ENCODE results near the gene GNG12.

DNA sequence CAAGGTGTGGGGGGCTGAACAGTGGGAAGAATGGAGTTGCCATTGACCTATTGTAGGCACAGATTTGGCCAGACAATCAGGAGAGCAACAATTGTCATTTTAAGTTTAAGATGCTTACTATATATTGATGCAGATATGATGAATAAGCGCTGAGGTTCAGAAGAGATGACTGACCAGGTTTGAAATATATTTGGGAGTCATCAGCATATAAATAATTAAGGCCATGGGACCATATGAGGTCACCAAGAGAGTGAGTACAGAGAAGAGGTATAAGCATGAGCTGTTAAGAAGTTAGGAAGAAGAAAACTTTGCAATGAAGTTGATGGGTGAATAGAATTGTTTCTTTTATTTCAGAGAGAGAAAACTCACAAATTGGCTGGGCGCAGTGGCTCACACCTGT is 152.8 kb downstream of the GNG12 start:
- TF ChIP-seq, protein P1, sequence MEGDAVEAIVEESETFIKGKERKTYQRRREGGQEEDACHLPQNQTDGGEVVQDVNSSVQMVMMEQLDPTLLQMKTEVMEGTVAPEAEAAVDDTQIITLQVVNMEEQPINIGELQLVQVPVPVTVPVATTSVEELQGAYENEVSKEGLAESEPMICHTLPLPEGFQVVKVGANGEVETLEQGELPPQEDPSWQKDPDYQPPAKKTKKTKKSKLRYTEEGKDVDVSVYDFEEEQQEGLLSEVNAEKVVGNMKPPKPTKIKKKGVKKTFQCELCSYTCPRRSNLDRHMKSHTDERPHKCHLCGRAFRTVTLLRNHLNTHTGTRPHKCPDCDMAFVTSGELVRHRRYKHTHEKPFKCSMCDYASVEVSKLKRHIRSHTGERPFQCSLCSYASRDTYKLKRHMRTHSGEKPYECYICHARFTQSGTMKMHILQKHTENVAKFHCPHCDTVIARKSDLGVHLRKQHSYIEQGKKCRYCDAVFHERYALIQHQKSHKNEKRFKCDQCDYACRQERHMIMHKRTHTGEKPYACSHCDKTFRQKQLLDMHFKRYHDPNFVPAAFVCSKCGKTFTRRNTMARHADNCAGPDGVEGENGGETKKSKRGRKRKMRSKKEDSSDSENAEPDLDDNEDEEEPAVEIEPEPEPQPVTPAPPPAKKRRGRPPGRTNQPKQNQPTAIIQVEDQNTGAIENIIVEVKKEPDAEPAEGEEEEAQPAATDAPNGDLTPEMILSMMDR (IDR thresholded peaks at IDR 0.05), result no peak
- TF ChIP-seq POLR2AphosphoS5 (IDR thresholded peaks at IDR 0.05), result no peak
